ENCODE measurements around the gene HIRIP3.
"Not testable (repeated sequence)": the region's sequence is repeated elsewhere in the genome, so short reads cannot be mapped to it uniquely, and the experiment has no call there.

The HIRIP3 gene

DNA sequence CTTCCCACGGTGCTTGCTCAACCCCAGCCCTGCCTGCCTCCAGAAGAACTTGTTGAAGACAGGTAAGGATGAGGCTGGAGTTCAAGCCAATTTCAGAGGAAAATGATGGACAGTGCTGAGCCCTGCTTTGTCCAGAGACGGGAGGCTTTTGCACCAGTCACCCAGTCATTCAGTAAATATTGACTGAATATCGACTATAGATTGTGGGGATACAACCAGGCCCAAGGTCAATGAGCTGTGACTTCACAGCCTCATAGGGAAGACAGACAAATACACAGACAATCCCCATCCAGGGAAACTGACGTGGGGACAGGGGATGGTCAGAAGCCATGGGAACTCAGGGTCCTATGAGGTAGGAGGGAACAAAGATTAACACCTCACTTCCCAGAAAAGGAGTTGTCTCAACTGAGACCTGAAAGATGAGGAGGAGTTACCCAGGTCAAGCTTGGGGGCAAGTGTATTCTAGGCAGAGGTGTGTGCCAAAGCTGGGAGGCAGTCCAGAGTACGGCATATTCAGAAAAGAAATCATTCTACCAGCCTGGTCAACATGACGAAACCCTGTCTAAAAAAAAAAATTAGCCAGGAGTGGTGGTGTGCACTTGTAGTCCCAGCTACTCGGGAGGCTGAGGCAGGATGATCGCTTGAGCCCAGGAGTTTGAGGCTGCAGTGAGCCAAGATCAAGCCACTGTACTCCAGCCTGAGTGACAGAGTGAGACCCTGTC, 21.3 kb upstream of the HIRIP3 start:
- no peak for DNase-seq
- Histone ChIP-seq H3K4ac (ENCODE audit: low read depth, low read length) (no peak overlapping the region), H3K79me2 (ENCODE audit: control insufficient read depth, insufficient read depth, low read length, poor library complexity) (no peaks in the 10 kb centered on the region), H3K27ac (ENCODE audit: low read depth, low read length) (no peak overlapping the region), H3K4me1 (ENCODE audit: control insufficient read depth in 1 of 2, insufficient read depth in 2 of 2, low read length in 2 of 2) (peaks cover 0 to 4% of the 10 kb centered on the region in 2 experiments), H3K18ac (ENCODE audit: low read length) (no peak overlapping the region), H2BK12ac (ENCODE audit: low read length) (no peak overlapping the region), H2AK5ac (ENCODE audit: low read length) (no peak overlapping the region), H3K23ac (ENCODE audit: low read length) (no peak overlapping the region), H3K4me3 (ENCODE audit: low read depth, low read length) (no peak overlapping the region), H3K9me3 (ENCODE audit: insufficient read depth, low read depth, low read length) (peaks cover 4% of the 10 kb centered on the region), H3K14ac (ENCODE audit: low read length) (no peak overlapping the region), H4K12ac (ENCODE audit: low read depth, low read length) (no peak overlapping the region), H3K36me3 (ENCODE audit: control insufficient read depth in 1 of 2, insufficient read depth in 2 of 2, low read length in 2 of 2) (no peaks in the 10 kb centered on the region), H4K8ac (ENCODE audit: low read depth, low read length) (no peak overlapping the region), H3K4me2 (ENCODE audit: low read length) (no peak overlapping the region), H2BK5ac (ENCODE audit: low read depth, low read length, poor library complexity) (no peak overlapping the region), H4K91ac (ENCODE audit: low read depth, low read length) (no peak overlapping the region), H2AFZ (ENCODE audit: insufficient read depth, low read length, poor library complexity) (no peak overlapping the region), H3K79me1 (ENCODE audit: low read length) (no peaks in the 10 kb centered on the region), H2BK120ac (ENCODE audit: insufficient read depth, low read length, poor library complexity) (no peak overlapping the region), H3K27me3 (ENCODE audit: insufficient read depth, low read length) (peaks cover 4% of the 10 kb centered on the region), H3K9ac (ENCODE audit: low read length) (no peak overlapping the region)
- no CpG with 5 or more reads among the region's 8 CpGs for WGBS (ENCODE audit: extremely low coverage, insufficient coverage, insufficient read length)

DNA sequence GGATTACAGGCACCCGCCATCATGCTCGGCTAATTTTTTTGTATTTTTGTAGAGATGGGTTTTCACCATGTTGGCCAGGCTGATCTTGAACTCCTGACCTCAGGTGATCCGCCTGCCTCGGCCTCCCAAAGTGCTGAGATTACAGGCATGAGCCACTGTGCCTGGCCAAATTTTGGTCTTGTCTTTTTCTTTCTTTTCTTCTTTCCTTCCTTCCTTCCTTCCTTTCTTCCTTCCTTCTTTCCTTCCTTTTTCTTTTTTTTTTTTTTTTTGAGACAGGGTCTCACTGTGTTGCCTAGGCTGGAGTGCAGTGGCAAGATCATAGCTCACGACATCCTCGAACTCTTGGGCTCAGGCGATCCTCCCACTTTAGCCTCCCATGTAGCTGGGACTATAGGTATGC, 20.0 kb upstream of the HIRIP3 start:
- H2AFZ ChIP-seq (ENCODE audit: insufficient read depth, low read length, poor library complexity); H3K4ac ChIP-seq (ENCODE audit: low read depth, low read length); H4K8ac ChIP-seq (ENCODE audit: low read depth, low read length); H4K91ac ChIP-seq (ENCODE audit: low read depth, low read length); H3K9ac ChIP-seq (ENCODE audit: low read length); H4K12ac ChIP-seq (ENCODE audit: low read depth, low read length); DNase-seq; H3K9me3 ChIP-seq (ENCODE audit: insufficient read depth, low read depth, low read length); H3K36me3 ChIP-seq (ENCODE audit: control insufficient read depth in 1 of 2, insufficient read depth in 2 of 2, low read length in 2 of 2); H3K4me2 ChIP-seq (ENCODE audit: low read length); H2AK5ac ChIP-seq (ENCODE audit: low read length); H3K14ac ChIP-seq (ENCODE audit: low read length); H3K4me3 ChIP-seq (ENCODE audit: low read depth, low read length); H3K23ac ChIP-seq (ENCODE audit: low read length); H3K27ac ChIP-seq (ENCODE audit: low read depth, low read length); H3K4me1 ChIP-seq (ENCODE audit: control insufficient read depth in 1 of 2, insufficient read depth in 2 of 2, low read length in 2 of 2); H3K79me2 ChIP-seq (ENCODE audit: control insufficient read depth, insufficient read depth, low read length, poor library complexity); H3K79me1 ChIP-seq (ENCODE audit: low read length); H2BK120ac ChIP-seq (ENCODE audit: insufficient read depth, low read length, poor library complexity); H3K18ac ChIP-seq (ENCODE audit: low read length); H2BK12ac ChIP-seq (ENCODE audit: low read length); H2BK5ac ChIP-seq (ENCODE audit: low read depth, low read length, poor library complexity): not testable (repeated sequence)
- no CpG with 5 or more reads among the region's 7 CpGs for WGBS (ENCODE audit: extremely low coverage, insufficient coverage, insufficient read length)
- peaks cover 15% of the 10 kb centered on the region for H3K27me3 ChIP-seq (ENCODE audit: insufficient read depth, low read length)

DNA sequence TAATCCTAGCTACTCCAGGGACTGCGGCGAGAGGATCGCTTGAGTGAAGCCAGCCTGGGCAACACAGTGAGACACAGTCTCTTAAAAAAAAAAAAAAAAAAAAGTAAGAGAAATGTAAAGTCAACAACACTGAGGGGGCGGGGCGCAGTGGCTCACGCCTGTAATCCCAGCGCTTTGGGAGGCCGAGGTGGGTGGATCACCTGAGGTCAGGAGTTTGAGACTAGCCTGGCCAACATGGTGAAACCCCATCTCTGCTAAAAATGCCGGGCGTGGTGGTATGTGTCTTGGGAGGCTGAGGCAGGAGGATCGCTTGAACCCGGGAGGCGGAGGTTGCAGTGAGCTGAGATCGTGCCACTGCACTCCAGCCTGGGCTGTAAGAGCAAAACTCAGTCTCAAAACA, 17.2 kb upstream of the HIRIP3 start:
- H4K12ac ChIP-seq (ENCODE audit: low read depth, low read length); H3K9me3 ChIP-seq (ENCODE audit: insufficient read depth, low read depth, low read length); H3K4ac ChIP-seq (ENCODE audit: low read depth, low read length); H2AK5ac ChIP-seq (ENCODE audit: low read length); H2BK12ac ChIP-seq (ENCODE audit: low read length); H3K27ac ChIP-seq (ENCODE audit: low read depth, low read length); H3K23ac ChIP-seq (ENCODE audit: low read length); H3K14ac ChIP-seq (ENCODE audit: low read length); H3K36me3 ChIP-seq (ENCODE audit: control insufficient read depth in 1 of 2, insufficient read depth in 2 of 2, low read length in 2 of 2); H3K9ac ChIP-seq (ENCODE audit: low read length); H3K4me3 ChIP-seq (ENCODE audit: low read depth, low read length); H4K91ac ChIP-seq (ENCODE audit: low read depth, low read length); H4K8ac ChIP-seq (ENCODE audit: low read depth, low read length); H3K79me2 ChIP-seq (ENCODE audit: control insufficient read depth, insufficient read depth, low read length, poor library complexity); H2AFZ ChIP-seq (ENCODE audit: insufficient read depth, low read length, poor library complexity); H2BK120ac ChIP-seq (ENCODE audit: insufficient read depth, low read length, poor library complexity); H3K4me2 ChIP-seq (ENCODE audit: low read length); DNase-seq; H2BK5ac ChIP-seq (ENCODE audit: low read depth, low read length, poor library complexity); H3K4me1 ChIP-seq (ENCODE audit: control insufficient read depth in 1 of 2, insufficient read depth in 2 of 2, low read length in 2 of 2); H3K79me1 ChIP-seq (ENCODE audit: low read length); H3K18ac ChIP-seq (ENCODE audit: low read length): not testable (repeated sequence)
- no CpG with 5 or more reads among the region's 14 CpGs for WGBS (ENCODE audit: extremely low coverage, insufficient coverage, insufficient read length)
- H3K27me3 ChIP-seq (ENCODE audit: insufficient read depth, low read length): peaks cover 21% of the 10 kb centered on the region

DNA sequence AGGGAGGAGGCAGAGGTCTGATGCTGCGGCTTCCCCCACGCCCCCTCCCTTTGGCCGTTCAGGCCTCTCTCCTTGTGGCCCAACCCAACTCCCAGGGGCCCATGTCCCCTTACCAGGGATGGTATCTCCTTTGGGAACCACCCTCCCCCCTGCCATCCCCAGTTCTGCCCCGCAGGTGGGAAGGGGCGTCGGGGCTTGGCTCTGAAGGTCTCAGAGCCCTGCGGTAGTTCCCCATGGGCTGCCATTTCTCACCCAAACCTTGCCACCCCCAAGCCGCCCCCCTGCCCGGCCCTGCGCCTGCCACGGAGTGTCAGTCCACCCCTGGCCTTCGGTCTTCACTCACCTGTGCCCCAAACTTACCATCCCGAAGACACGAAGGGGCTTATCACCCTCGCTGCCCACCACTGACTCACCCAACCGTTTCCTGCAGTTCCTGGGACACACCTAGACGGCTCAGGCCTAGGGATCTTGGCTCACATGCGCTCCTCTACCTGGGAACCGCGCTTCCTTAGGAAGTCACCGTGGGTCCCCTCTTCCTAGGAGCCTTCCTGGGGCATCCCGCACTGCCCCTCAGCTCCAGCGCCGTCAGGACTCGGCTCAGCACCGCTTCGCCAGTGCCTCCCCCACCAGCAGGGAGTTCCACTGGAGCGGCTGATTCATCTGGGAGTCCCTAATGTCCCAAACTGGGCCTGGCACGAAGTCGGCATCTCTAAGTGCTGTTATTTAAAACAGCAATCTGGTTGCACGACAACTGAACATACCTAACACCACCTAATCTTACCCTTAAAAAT, 16.5 kb upstream of the HIRIP3 start:
- Histone ChIP-seq H4K12ac (ENCODE audit: low read depth, low read length) (no peak overlapping the region), H3K4me1 (ENCODE audit: control insufficient read depth in 1 of 2, insufficient read depth in 2 of 2, low read length in 2 of 2) (peaks cover 2% of the 10 kb centered on the region in 2 experiments), H3K9me3 (ENCODE audit: insufficient read depth, low read depth, low read length) (peaks cover 5% of the 10 kb centered on the region), H3K18ac (ENCODE audit: low read length) (no peak overlapping the region), H3K23ac (ENCODE audit: low read length) (no peak overlapping the region), H2BK12ac (ENCODE audit: low read length) (no peak overlapping the region), H2BK120ac (ENCODE audit: insufficient read depth, low read length, poor library complexity) (no peak overlapping the region), H4K91ac (ENCODE audit: low read depth, low read length) (no peak overlapping the region), H3K27ac (ENCODE audit: low read depth, low read length) (no peak overlapping the region), H3K36me3 (ENCODE audit: control insufficient read depth in 1 of 2, insufficient read depth in 2 of 2, low read length in 2 of 2) (no peaks in the 10 kb centered on the region), H2AFZ (ENCODE audit: insufficient read depth, low read length, poor library complexity) (no peak overlapping the region), H3K79me1 (ENCODE audit: low read length) (no peaks in the 10 kb centered on the region), H3K4me3 (ENCODE audit: low read depth, low read length) (no peak overlapping the region), H3K14ac (ENCODE audit: low read length) (no peak overlapping the region), H2BK5ac (ENCODE audit: low read depth, low read length, poor library complexity) (no peak overlapping the region), H3K4ac (ENCODE audit: low read depth, low read length) (no peak overlapping the region), H3K79me2 (ENCODE audit: control insufficient read depth, insufficient read depth, low read length, poor library complexity) (no peaks in the 10 kb centered on the region), H4K8ac (ENCODE audit: low read depth, low read length) (no peak overlapping the region), H3K9ac (ENCODE audit: low read length) (no peak overlapping the region), H2AK5ac (ENCODE audit: low read length) (no peak overlapping the region), H3K27me3 (ENCODE audit: insufficient read depth, low read length) (peaks cover 21% of the 10 kb centered on the region), H3K4me2 (ENCODE audit: low read length) (peak overlapping the region; percentile 89)
- no CpG with 5 or more reads among the region's 31 CpGs for WGBS (ENCODE audit: extremely low coverage, insufficient coverage, insufficient read length)
- DNase-seq: no peak
